Suprapubic skin (tissue), 4 donors: ENCODE results near the gene MPHOSPH6. TPM values are rescaled to one million over a fixed set of nuclear protein-coding genes. Genes with fewer than 3 reads are reported as not detected.

ENCODE experiments used
- DNase-seq, 2 donors: peaks; one replicate each; pipeline ENCODE4 v3.0.0-alpha.2; 2019; ENCODE audit warnings: low spot score in 2 of 2
- H3K27ac ChIP-seq: fragments of 200-600 bp; sonication (generic); one replicate; pipeline ENCODE4 v1.5.1; 2019
- H3K27me3 ChIP-seq: fragments of 200-600 bp; sonication (generic); one replicate; pipeline ENCODE4 v1.5.1; 2019
- H3K36me3 ChIP-seq: fragments of 200-600 bp; sonication (generic); one replicate; pipeline ENCODE4 v1.5.1; 2019
- H3K4me1 ChIP-seq: fragments of 200-600 bp; sonication (generic); one replicate; pipeline ENCODE4 v1.5.1; 2019
- H3K4me3 ChIP-seq: fragments of 200-600 bp; sonication (generic); one replicate; pipeline ENCODE4 v1.5.1; 2019; ENCODE audit warnings: mild to moderate bottlenecking
- H3K9me3 ChIP-seq: fragments of 200-600 bp; sonication (generic); one replicate; pipeline ENCODE4 v1.5.1; 2019
- EP300 ChIP-seq: sonication (generic); formaldehyde crosslinking; IDR thresholded peaks from one replicate; pipeline ENCODE4 v1.6.1; 2017; ENCODE audit warnings: antibody characterized with exemption
- POLR2A ChIP-seq, 2 donors: fragments of 450-650 bp; IDR thresholded peaks; one replicate each; pipeline ENCODE4 v1.6.1; 2017; ENCODE audit warnings: antibody characterized with exemption in 2 of 2, mild to moderate bottlenecking in 2 of 2, moderate library complexity in 2 of 2
- POLR2AphosphoS5 ChIP-seq, 3 donors: sonication (generic); formaldehyde crosslinking; IDR thresholded peaks; one replicate each; pipeline ENCODE4 v1.6.1; 2017; ENCODE audit warnings: antibody characterized with exemption in 3 of 3
- WGBS: methylation state at CpG from one replicate; pipeline ENCODE4 v1.1.5; 2018; 5-methylcytosine and 5-hydroxymethylcytosine counted together
- total RNA-seq, 4 donors: library from RNA; depleted of rRNA; stranded (reverse); fragments of >200 nt; gene quantifications; one replicate each; pipeline ENCODE4 v1.1.0, GENCODE V29; 2016
- TF ChIP-seq, protein P1 (sequence below), 2 donors: fragments of 200-600 bp in 1 of 2; fragments of 450-650 bp in 1 of 2; sonication (generic) in 1 of 2; IDR thresholded peaks; one replicate each; pipeline ENCODE4 v1.5.1; 2016 to 2019; ENCODE audit warnings: antibody characterized with exemption in 2 of 2, mild to moderate bottlenecking in 1 of 2, moderate library complexity in 1 of 2

MPHOSPH6 gene
- total RNA-seq, 4 donors from 2014 or later, result 26.2 to 58.0 (median 33.5) TPM

DNA sequence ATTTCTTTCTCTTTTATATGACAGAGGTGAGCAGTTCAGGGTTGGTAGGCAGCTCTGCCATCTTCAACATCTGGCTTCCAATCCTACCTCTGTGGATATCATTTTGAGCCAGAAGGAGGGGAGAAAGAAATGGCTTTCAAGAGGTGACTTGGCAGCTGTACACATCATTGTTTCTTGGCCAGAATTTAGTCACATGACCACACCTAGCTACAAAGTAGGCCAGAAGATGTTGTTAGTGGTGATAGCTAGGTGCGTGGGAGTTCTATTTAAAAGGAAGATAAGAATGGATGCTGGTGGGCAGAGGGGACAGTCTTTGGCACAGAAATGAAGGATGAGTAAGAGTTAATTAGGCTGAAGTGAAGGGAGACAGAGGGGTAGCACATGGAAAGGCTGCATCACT lies 29.2 kb upstream of the MPHOSPH6 start:
- DNase-seq, result no peak
- Histone ChIP-seq H3K27me3 (no peaks in the 10 kb centered on the region), H3K4me1 (peaks cover 20% of the 10 kb centered on the region), H3K9me3 (no peaks in the 10 kb centered on the region), H3K27ac (no peak overlapping the region), H3K36me3 (no peaks in the 10 kb centered on the region), H3K4me3 (no peak overlapping the region)
- TF ChIP-seq, protein P1, sequence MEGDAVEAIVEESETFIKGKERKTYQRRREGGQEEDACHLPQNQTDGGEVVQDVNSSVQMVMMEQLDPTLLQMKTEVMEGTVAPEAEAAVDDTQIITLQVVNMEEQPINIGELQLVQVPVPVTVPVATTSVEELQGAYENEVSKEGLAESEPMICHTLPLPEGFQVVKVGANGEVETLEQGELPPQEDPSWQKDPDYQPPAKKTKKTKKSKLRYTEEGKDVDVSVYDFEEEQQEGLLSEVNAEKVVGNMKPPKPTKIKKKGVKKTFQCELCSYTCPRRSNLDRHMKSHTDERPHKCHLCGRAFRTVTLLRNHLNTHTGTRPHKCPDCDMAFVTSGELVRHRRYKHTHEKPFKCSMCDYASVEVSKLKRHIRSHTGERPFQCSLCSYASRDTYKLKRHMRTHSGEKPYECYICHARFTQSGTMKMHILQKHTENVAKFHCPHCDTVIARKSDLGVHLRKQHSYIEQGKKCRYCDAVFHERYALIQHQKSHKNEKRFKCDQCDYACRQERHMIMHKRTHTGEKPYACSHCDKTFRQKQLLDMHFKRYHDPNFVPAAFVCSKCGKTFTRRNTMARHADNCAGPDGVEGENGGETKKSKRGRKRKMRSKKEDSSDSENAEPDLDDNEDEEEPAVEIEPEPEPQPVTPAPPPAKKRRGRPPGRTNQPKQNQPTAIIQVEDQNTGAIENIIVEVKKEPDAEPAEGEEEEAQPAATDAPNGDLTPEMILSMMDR (IDR thresholded peaks at IDR 0.05), result no peak
- TF ChIP-seq POLR2A (IDR thresholded peaks at IDR 0.05), result no peak
- TF ChIP-seq EP300, result no peak
- TF ChIP-seq POLR2AphosphoS5 (IDR thresholded peaks at IDR 0.05), result no peak
- WGBS, result 62% methylated on average over 1 of the region's 1 CpG

DNA sequence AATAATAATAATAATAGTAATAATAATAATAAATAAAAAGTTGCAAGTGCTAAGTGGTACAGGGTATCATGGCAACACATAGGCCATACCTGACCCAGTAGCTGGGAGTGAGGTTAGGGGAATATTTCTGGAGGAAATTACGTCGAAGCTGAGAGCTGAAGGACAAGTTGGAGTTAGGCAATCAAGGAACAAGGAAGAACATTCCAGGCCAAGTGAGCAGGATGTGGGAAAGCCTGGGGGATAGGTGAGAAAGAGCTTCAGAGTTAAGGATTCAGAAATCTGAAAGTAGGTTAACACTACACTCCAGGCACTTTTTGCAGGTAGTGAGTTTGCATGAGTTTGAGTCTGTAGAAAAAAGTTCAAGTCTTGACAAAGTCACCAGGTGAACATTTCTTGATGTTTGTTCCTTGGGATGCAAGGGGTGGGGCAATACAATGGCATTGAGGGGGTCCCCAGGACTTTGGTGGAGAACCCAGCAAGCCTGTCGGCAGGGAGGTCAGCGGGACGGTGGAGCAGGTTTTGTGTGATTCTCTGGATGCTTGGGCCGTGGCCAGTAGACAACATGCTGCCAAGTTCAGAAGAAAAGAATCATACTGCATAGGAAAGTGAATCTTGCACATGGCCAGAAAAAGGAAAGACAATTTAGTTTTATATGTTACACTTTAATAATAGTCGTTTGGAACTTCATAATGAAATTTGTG lies 27.7 kb upstream of the MPHOSPH6 start:
- WGBS, result 35% methylated on average over 7 of the region's 7 CpGs
- no peak for TF ChIP-seq POLR2A (IDR thresholded peaks at IDR 0.05)
- Histone ChIP-seq H3K27me3 (no peaks in the 10 kb centered on the region), H3K4me3 (no peak overlapping the region), H3K27ac (peak overlapping the region; percentile 57), H3K9me3 (no peaks in the 10 kb centered on the region), H3K4me1 (peaks cover 20% of the 10 kb centered on the region), H3K36me3 (no peaks in the 10 kb centered on the region)
- no peak for DNase-seq

DNA sequence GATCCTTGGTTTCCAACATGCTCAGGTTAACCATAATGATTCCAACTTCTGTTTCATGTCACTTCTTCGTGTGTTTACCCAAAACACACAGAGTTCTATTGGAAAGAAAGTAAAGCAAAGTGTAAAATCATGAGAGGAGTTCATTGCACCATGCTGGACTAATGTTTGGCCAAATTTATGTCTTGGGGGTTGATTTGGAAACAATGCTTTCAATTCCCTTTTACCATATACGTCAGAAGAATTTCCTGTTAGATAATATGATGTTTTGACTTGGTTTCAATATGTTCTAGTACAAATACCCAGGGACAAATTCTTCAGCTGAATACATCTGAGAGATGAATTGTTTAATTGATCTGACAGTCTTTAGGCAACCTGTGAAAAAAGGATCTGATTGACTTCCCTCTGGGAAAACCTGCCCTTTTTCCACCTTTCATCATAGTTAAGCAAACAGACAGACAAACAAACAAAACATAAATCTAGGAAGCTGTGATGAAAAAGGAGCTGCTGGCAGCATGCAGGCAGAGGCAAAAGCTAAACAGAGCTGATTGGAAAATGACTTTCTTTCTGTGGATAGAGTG lies 26.0 kb upstream of the MPHOSPH6 start:
- peaks cover 20% of the 10 kb centered on the region for H3K4me1 ChIP-seq
- H3K27me3 ChIP-seq, result no peaks in the 10 kb centered on the region
- DNase-seq, result no peak
- H3K27ac ChIP-seq, result peak overlapping the region; percentile 56
- no peak overlapping the region for H3K4me3 ChIP-seq
- no peaks in the 10 kb centered on the region for H3K9me3 ChIP-seq
- no peak for TF ChIP-seq POLR2A (IDR thresholded peaks at IDR 0.05)
- TF ChIP-seq, protein P1 (IDR thresholded peaks at IDR 0.05), result no peak
- no peak for TF ChIP-seq EP300
- no peak for TF ChIP-seq POLR2AphosphoS5 (IDR thresholded peaks at IDR 0.05)
- H3K36me3 ChIP-seq, result no peaks in the 10 kb centered on the region
- 55% methylated on average over 2 of the region's 2 CpGs for WGBS

DNA sequence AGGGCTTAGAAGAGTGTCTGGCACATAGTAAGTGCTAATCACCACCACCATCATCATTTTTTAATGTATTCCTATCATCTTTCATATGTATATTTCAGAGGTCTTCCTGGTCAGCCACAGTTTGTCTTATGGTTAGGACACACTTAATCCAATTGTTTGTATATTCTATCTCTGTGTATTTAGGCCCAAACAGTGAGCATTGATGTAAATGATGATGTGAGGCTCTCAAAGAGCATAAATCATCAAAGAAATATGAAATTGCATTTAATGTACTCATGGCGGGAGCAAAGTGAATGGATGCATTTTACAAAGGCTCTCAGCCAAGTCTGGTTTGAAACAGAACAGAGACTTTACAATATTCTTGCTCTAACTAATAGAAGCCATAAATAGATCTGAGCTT lies 24.1 kb upstream of the MPHOSPH6 start:
- Histone ChIP-seq H3K27ac (no peak overlapping the region), H3K27me3 (no peaks in the 10 kb centered on the region), H3K4me3 (no peak overlapping the region), H3K36me3 (no peaks in the 10 kb centered on the region), H3K9me3 (no peaks in the 10 kb centered on the region), H3K4me1 (peaks cover 31% of the 10 kb centered on the region)
- no peak for DNase-seq
- no peak for TF ChIP-seq EP300
- no peak for TF ChIP-seq POLR2A (IDR thresholded peaks at IDR 0.05)
- TF ChIP-seq POLR2AphosphoS5 (IDR thresholded peaks at IDR 0.05), result no peak
- TF ChIP-seq, protein P1 (IDR thresholded peaks at IDR 0.05), result no peak
- 87% methylated on average over 1 of the region's 1 CpG for WGBS

DNA sequence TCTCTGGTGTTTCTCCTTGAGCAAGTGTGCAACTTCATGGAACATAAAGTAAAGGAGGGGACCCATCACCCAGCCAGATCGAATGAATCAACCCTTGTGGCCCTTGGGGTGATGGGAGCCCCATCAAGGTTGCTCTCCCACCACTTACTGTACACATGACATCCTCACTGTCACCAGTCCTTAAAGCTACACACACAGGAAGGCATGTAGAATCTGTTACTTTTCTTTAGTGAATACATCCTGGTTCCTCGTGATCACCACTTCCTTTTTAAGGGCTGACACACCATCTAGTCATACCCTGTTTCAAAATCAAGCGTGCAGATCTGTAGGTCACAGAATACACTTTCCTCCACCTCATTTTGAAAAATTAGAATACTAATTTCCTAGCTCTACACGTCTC lies 22.6 kb upstream of the MPHOSPH6 start:
- Histone ChIP-seq H3K36me3 (no peaks in the 10 kb centered on the region), H3K4me3 (no peak overlapping the region), H3K9me3 (no peaks in the 10 kb centered on the region), H3K4me1 (peaks cover 25% of the 10 kb centered on the region), H3K27me3 (no peaks in the 10 kb centered on the region), H3K27ac (no peak overlapping the region)
- TF ChIP-seq POLR2AphosphoS5 (IDR thresholded peaks at IDR 0.05) (no peak), EP300 (no peak), POLR2A (IDR thresholded peaks at IDR 0.05) (no peak)
- TF ChIP-seq, protein P1 (IDR thresholded peaks at IDR 0.05), result no peak
- 72% methylated on average over 4 of the region's 4 CpGs for WGBS
- no peak for DNase-seq
